ENCODE measurements around the gene RNF187.

GRCh38 chr1:228542376-228542775 is 55.2 kb downstream of the RNF187 start:
- TF ChIP-seq POLR2A (IDR thresholded peaks at IDR 0.05; ENCODE audit: low read length), result no peak
- TF ChIP-seq GATA1 (IDR thresholded peaks at IDR 0.05; ENCODE audit: low read depth, low read length), result no peak
